B cell (primary cell): Measurements from ENCODE around the gene IGF1R. TPM values are rescaled to one million over a fixed set of nuclear protein-coding genes. Genes with fewer than 3 reads are reported as not detected.

Experiments used
- ATAC-seq: fragments of 200-7000 bp; cut with Tn5 transposase; one replicate; pipeline ENCODE4 v1.10.0; 2021; ENCODE audit warnings: low read depth, mild to moderate bottlenecking, moderate number of reproducible peaks, moderate library complexity
- CTCF ChIA-PET: fragments of 350-600 bp; sonication (Branson Sonifier 250); formaldehyde crosslinking; loops from one replicate; lab custom pipeline; 2021; ENCODE audit warnings: antibody characterized with exemption, inconsistent platforms; lab: Charles Lee
- POLR2A ChIA-PET: fragments of 350-600 bp; sonication (Branson Sonifier 250); formaldehyde crosslinking; loops from one replicate; lab custom pipeline; 2021; ENCODE audit warnings: antibody characterized with exemption; lab: Charles Lee
- DNase-seq: peaks from one replicate; pipeline ENCODE4 v3.0.0; 2013
- H2AFZ ChIP-seq: 2 replicates; pipeline ENCODE4 v1.6.1; 2012; ENCODE audit warnings: mild to moderate bottlenecking, low read depth, low read length; ENCODE audit not compliant: insufficient read depth, poor library complexity, severe bottlenecking
- H3K27ac ChIP-seq, 2 donors: 1 replicate in 1 of 2; 2 replicates in 1 of 2; pipeline ENCODE4 v1.5.1; 2012 to 2013; ENCODE audit warnings: low read length in 2 of 2, mild to moderate bottlenecking in 2 of 2, moderate library complexity in 1 of 2
- H3K27me3 ChIP-seq, 4 experiments: fragments of 200-600 bp in 1 of 4; sonication (generic) in 1 of 4; replicated peaks in 1 of 4; 1 replicate in 2 of 4; 2 replicates in 2 of 4; pipeline versions ENCODE4 v1.6.1 to v1.7.0; 2013 to 2016; ENCODE audit warnings: low read length in 3 of 4, mild to moderate bottlenecking in 2 of 4, mixed read lengths in 1 of 4, moderate library complexity in 1 of 4; ENCODE audit not compliant: insufficient read depth in 4 of 4, control insufficient read depth in 3 of 4; ENCODE audit errors: control extremely low read depth in 1 of 4
- H3K36me3 ChIP-seq, 2 experiments: replicated peaks in 1 of 2; 1 replicate in 1 of 2; 2 replicates in 1 of 2; pipeline versions ENCODE4 v1.6.1 to v1.7.1; 2013; ENCODE audit warnings: low read length in 1 of 2; ENCODE audit not compliant: insufficient read depth in 2 of 2, control insufficient read depth in 1 of 2; ENCODE audit errors: control extremely low read depth in 1 of 2, extremely low read depth in 1 of 2
- H3K4me1 ChIP-seq, 2 donors: fragments of 200-600 bp in 1 of 2; sonication (generic) in 1 of 2; 1 replicate in 1 of 2; 2 replicates in 1 of 2; pipeline versions ENCODE4 v1.5.1 to v1.6.1; 2013 to 2017; ENCODE audit warnings: low read length in 2 of 2; ENCODE audit not compliant: control insufficient read depth in 2 of 2, insufficient read depth in 2 of 2
- H3K4me2 ChIP-seq: replicated peaks from 2 replicates; pipeline ENCODE3; 2012; ENCODE audit warnings: mild to moderate bottlenecking, low read depth, low read length; ENCODE audit not compliant: poor library complexity, severe bottlenecking
- H3K4me3 ChIP-seq, 5 experiments: fragments of 200-600 bp in 1 of 5; sonication (generic) in 1 of 5; 1 replicate in 3 of 5; 2 replicates in 2 of 5; pipeline versions ENCODE4 v1.5.1 to v1.7.0; 2011 to 2016; ENCODE audit warnings: low read length in 4 of 5, mild to moderate bottlenecking in 4 of 5, low read depth in 2 of 5, control low read depth in 1 of 5, moderate library complexity in 1 of 5; ENCODE audit not compliant: insufficient read depth in 1 of 5; ENCODE audit errors: control extremely low read depth in 1 of 5, extremely low read depth in 1 of 5
- H3K79me2 ChIP-seq: fragments of 200-600 bp; sonication (generic); one replicate; pipeline ENCODE4 v1.6.0; 2016; ENCODE audit warnings: low read length; ENCODE audit not compliant: control insufficient read depth, insufficient read depth
- H3K9ac ChIP-seq: fragments of 200-600 bp; sonication (generic); 2 replicates; pipeline ENCODE4 v1.6.1; 2017; ENCODE audit warnings: mild to moderate bottlenecking, low read length, moderate library complexity
- H3K9me3 ChIP-seq, 3 donors: one replicate each; pipeline versions ENCODE4 v1.6.1 to v1.7.1; 2013; ENCODE audit warnings: low read length in 2 of 3; ENCODE audit not compliant: control insufficient read depth in 2 of 3, insufficient read depth in 1 of 3; ENCODE audit errors: control extremely low read depth in 1 of 3
- H4K20me1 ChIP-seq: 2 replicates; pipeline ENCODE4 v1.6.0; 2012; ENCODE audit warnings: mild to moderate bottlenecking, low read length; ENCODE audit not compliant: insufficient read depth, control insufficient read depth, poor library complexity, severe bottlenecking
- H3K27ac Mint-ChIP-seq: one replicate; pipeline ENCODE4 v1.8.0; 2021; ENCODE audit warnings: mixed read lengths
- H3K27me3 Mint-ChIP-seq: one replicate; pipeline ENCODE4 v1.8.0; 2021; ENCODE audit warnings: mixed read lengths
- H3K4me1 Mint-ChIP-seq: one replicate; pipeline ENCODE4 v1.8.0; 2021; ENCODE audit warnings: mixed read lengths
- H3K4me3 Mint-ChIP-seq: one replicate; pipeline ENCODE4 v1.8.0; 2021; ENCODE audit warnings: mixed read lengths
- H3K9me3 Mint-ChIP-seq: one replicate; pipeline ENCODE4 v1.8.0; 2022; ENCODE audit warnings: mixed read lengths; ENCODE audit not compliant: insufficient read depth
- CTCF ChIP-seq: fragments of 200-600 bp; IDR thresholded peaks from one replicate; pipeline ENCODE4 v1.8.0; 2022; ENCODE audit warnings: antibody characterized with exemption, mild to moderate bottlenecking
- EZH2 ChIP-seq: IDR thresholded peaks from 2 replicates; pipeline ENCODE4 v1.6.1; 2012; ENCODE audit warnings: borderline replicate concordance, low read depth, mild to moderate bottlenecking, moderate library complexity, low read length; ENCODE audit not compliant: insufficient read depth, poor library complexity, severe bottlenecking
- WGBS: methylation state at CpG from one replicate; pipeline ENCODE4 v1.1.5; 2013; ENCODE audit warnings: missing lambda C conversion rate; ENCODE audit not compliant: insufficient coverage; 5-methylcytosine and 5-hydroxymethylcytosine counted together
- intact Hi-C: fragments of 100-400 bp; cut with micrococcal nuclease; formaldehyde crosslinking; loops from one replicate; pipeline ENCODE4 v1.10.0; 2022
- polyA plus RNA-seq: library from polyadenylated mRNA; depleted of rRNA; stranded (reverse); fragments of >200 nt; gene quantifications from 2 replicates; pipeline ENCODE4 v1.2.3, GENCODE V29; 2012
- total RNA-seq, 2 donors: library from RNA; stranded (reverse); fragments of 120-200 nt in 1 of 2; gene quantifications; 1 replicate in 1 of 2; 2 replicates in 1 of 2; pipeline versions ENCODE4 v1.2.3 to v1.2.4, GENCODE V29; 2013 to 2022

The IGF1R gene
- total and polyA plus RNA-seq, 2 donors (not counting 1 experiment from before 2014, with no cell fraction given), result 5.4 to 23.1 TPM

GRCh38 chr15:98663045-98663444, 14.7 kb downstream of the IGF1R start:
- ATAC-seq, result no peak
- no peak overlapping the region for H3K27ac ChIP-seq
- Mint-ChIP-seq H3K27me3 (peaks cover 11% of the 10 kb centered on the region), H3K4me1 (no peaks in the 10 kb centered on the region), H3K9me3 (no peaks in the 10 kb centered on the region), H3K27ac (no peak overlapping the region), H3K4me3 (no peak overlapping the region)
- no peak overlapping the region for H3K4me3 ChIP-seq
- TF ChIP-seq EZH2 (no peak), CTCF (no peak)
- intact Hi-C loops, result no loop called here
- H3K9me3 ChIP-seq, result no peaks in the 10 kb centered on the region
- H3K79me2 ChIP-seq, result peaks cover 16% of the 10 kb centered on the region
- H2AFZ ChIP-seq, result no peak overlapping the region
- POLR2A ChIA-PET, result no interaction called here
- DNase-seq, result no peak
- H3K9ac ChIP-seq, result no peak overlapping the region
- no peaks in the 10 kb centered on the region for H3K4me1 ChIP-seq
- no peak overlapping the region for H3K4me2 ChIP-seq
- CTCF ChIA-PET, result interaction anchor here (1.4 to 8.2 kb wide), 2 partner anchors 8 to 142 kb away, joined by 3 to 107 read pairs; no protein-coding TSS in a partner anchor
- WGBS, result 92% methylated on average over 6 of the region's 6 CpGs
- H3K27me3 ChIP-seq, result no peaks in the 10 kb centered on the region
- H4K20me1 ChIP-seq, result peaks cover 6% of the 10 kb centered on the region
- H3K36me3 ChIP-seq, result no peaks in the 10 kb centered on the region

GRCh38 chr15:98663606-98664005, 15.3 kb downstream of the IGF1R start:
- 92% methylated on average over 7 of the region's 8 CpGs for WGBS

More at GRCh38 chr15:98663606-98664005, 15.3 kb downstream of the IGF1R start:
- POLR2A ChIA-PET, result no interaction called here
- Mint-ChIP-seq H3K4me3 (no peak overlapping the region), H3K27me3 (peaks cover 9% of the 10 kb centered on the region), H3K9me3 (no peaks in the 10 kb centered on the region), H3K27ac (no peak overlapping the region), H3K4me1 (no peaks in the 10 kb centered on the region)
- no peak for DNase-seq
- Histone ChIP-seq H3K27me3 (no peaks in the 10 kb centered on the region), H3K79me2 (peaks cover 16% of the 10 kb centered on the region), H4K20me1 (peaks cover 6% of the 10 kb centered on the region), H3K4me2 (no peak overlapping the region), H3K9me3 (no peaks in the 10 kb centered on the region), H3K9ac (no peak overlapping the region), H3K4me1 (no peaks in the 10 kb centered on the region), H3K36me3 (no peaks in the 10 kb centered on the region), H3K4me3 (no peak overlapping the region), H2AFZ (no peak overlapping the region), H3K27ac (no peak overlapping the region)
- no peak for ATAC-seq
- CTCF ChIA-PET, result no interaction called here
- intact Hi-C loops, result no loop called here
- no peak for TF ChIP-seq CTCF
